ENCODE data around the gene ADAP1.

GRCh38 chr7:934469-935163 is 19.9 kb downstream of the ADAP1 start:
- no peak for TF ChIP-seq CTCF (IDR thresholded peaks at IDR 0.05)
- no peak for TF ChIP-seq POLR2A (IDR thresholded peaks at IDR 0.05)
- no peak for TF ChIP-seq POLR2AphosphoS5 (IDR thresholded peaks at IDR 0.05)
- TF ChIP-seq EP300 (IDR thresholded peaks at IDR 0.05; ENCODE audit: low read depth) = no peak

All from transverse colon (tissue), 4 donors.